GM23338 (cell line): ENCODE data around the gene SETD1B. TPM values are rescaled to one million over a fixed set of nuclear protein-coding genes. Genes with fewer than 3 reads are reported as not detected.

Experiments
- ATAC-seq: fragments of 200-7000 bp; cut with Tn5 transposase; 3 replicates; pipeline ENCODE4 v1.9.1; 2020
- DNase-seq: peaks from one replicate; pipeline ENCODE4 v3.0.0-alpha.2; 2015; ENCODE audit warnings: low spot score
- H2AFZ ChIP-seq: fragments of 200-600 bp; sonication (generic); 2 replicates; pipeline ENCODE4 v1.8.0; 2016; ENCODE audit warnings: antibody characterized with exemption, mild to moderate bottlenecking, moderate library complexity
- H3F3A ChIP-seq: fragments of 200-600 bp; sonication (generic); replicated peaks from 2 replicates; pipeline ENCODE4 v1.8.0; 2017; ENCODE audit warnings: antibody characterized with exemption, mixed run types, low read depth
- H3K27ac ChIP-seq: fragments of 200-600 bp; sonication (generic); 2 replicates; pipeline ENCODE4 v1.6.1; 2016; ENCODE audit warnings: low read depth
- H3K27me3 ChIP-seq: fragments of 200-600 bp; sonication (generic); 2 replicates; pipeline ENCODE4 v1.8.0; 2016; ENCODE audit warnings: mild to moderate bottlenecking, mixed run types, moderate library complexity; ENCODE audit not compliant: insufficient read depth
- H3K36me3 ChIP-seq: fragments of 200-600 bp; sonication (generic); 2 replicates; pipeline ENCODE4 v1.8.0; 2016; ENCODE audit warnings: mild to moderate bottlenecking; ENCODE audit not compliant: insufficient read depth
- H3K4me1 ChIP-seq: fragments of 200-600 bp; sonication (generic); 2 replicates; pipeline ENCODE4 v1.8.0; 2016; ENCODE audit warnings: mild to moderate bottlenecking, moderate library complexity; ENCODE audit not compliant: insufficient read depth
- H3K4me2 ChIP-seq: fragments of 200-600 bp; sonication (generic); 2 replicates; pipeline ENCODE4 v1.7.1; 2017; ENCODE audit warnings: mixed run types
- H3K4me3 ChIP-seq: fragments of 200-600 bp; sonication (generic); 2 replicates; pipeline ENCODE4 v1.6.1; 2016; ENCODE audit warnings: mixed run types
- H3K79me2 ChIP-seq: fragments of 200-600 bp; sonication (generic); replicated peaks from 2 replicates; pipeline ENCODE4 v1.8.0; 2017; ENCODE audit warnings: mild to moderate bottlenecking; ENCODE audit not compliant: insufficient read depth
- H3K9me2 ChIP-seq: fragments of 200-600 bp; sonication (generic); 2 replicates; pipeline ENCODE4 v1.8.0; 2017; ENCODE audit not compliant: insufficient read depth
- H4K20me1 ChIP-seq: fragments of 200-600 bp; sonication (generic); replicated peaks from 2 replicates; pipeline ENCODE4 v1.8.0; 2017; ENCODE audit warnings: mild to moderate bottlenecking; ENCODE audit not compliant: insufficient read depth
- H3K27ac Mint-ChIP-seq: 2 replicates; pipeline ENCODE4 v1.8.0; 2020; ENCODE audit warnings: inconsistent platforms, mild to moderate bottlenecking, moderate library complexity, mixed read lengths
- H3K27me3 Mint-ChIP-seq: 3 replicates; pipeline ENCODE4 v1.8.0; 2022; ENCODE audit warnings: low read depth, mild to moderate bottlenecking, moderate library complexity, mixed read lengths, inconsistent platforms; ENCODE audit not compliant: insufficient read depth, poor library complexity
- H3K36me3 Mint-ChIP-seq: 3 replicates; pipeline ENCODE4 v1.8.0; 2021; ENCODE audit warnings: low read depth, mild to moderate bottlenecking, inconsistent platforms, moderate library complexity, mixed read lengths
- H3K4me1 Mint-ChIP-seq: 3 replicates; pipeline ENCODE4 v1.8.0; 2020; ENCODE audit warnings: mild to moderate bottlenecking, inconsistent platforms, mixed read lengths
- H3K4me3 Mint-ChIP-seq: 3 replicates; pipeline ENCODE4 v1.8.0; 2021; ENCODE audit warnings: moderate library complexity, mild to moderate bottlenecking, inconsistent platforms, mixed read lengths
- H3K9me3 Mint-ChIP-seq: 3 replicates; pipeline ENCODE4 v1.8.0; 2020; ENCODE audit warnings: moderate library complexity, mild to moderate bottlenecking, inconsistent platforms, mixed read lengths
- CREB1 ChIP-seq: fragments of 250-450 bp; sonication (Bioruptor Pico); IDR thresholded peaks from 2 replicates; pipeline ENCODE4 v1.5.0; 2020; ENCODE audit warnings: low read depth, mild to moderate bottlenecking, moderate library complexity
- EZH2 ChIP-seq: fragments of 200-600 bp; sonication (generic); IDR thresholded peaks from one replicate; pipeline ENCODE4 v1.8.0; 2017; ENCODE audit warnings: antibody characterized with exemption, mild to moderate bottlenecking, low read depth; ENCODE audit not compliant: unreplicated experiment
- EZH2phosphoT487 ChIP-seq: fragments of 200-600 bp; sonication (generic); IDR thresholded peaks from one replicate; pipeline ENCODE4 v1.8.1; 2018; ENCODE audit warnings: antibody characterized with exemption; ENCODE audit not compliant: unreplicated experiment
- JUNB ChIP-seq: IDR thresholded peaks from one replicate; pipeline ENCODE4 v1.6.1; 2016; ENCODE audit warnings: antibody characterized with exemption; ENCODE audit not compliant: unreplicated experiment
- NANOG ChIP-seq: IDR thresholded peaks from 2 replicates; pipeline ENCODE4 v1.6.1; 2016; ENCODE audit warnings: antibody characterized with exemption, borderline replicate concordance
- POLR2AphosphoS5 ChIP-seq: IDR thresholded peaks from 2 replicates; pipeline ENCODE4 v1.6.1; 2016; ENCODE audit warnings: antibody characterized with exemption, low read depth
- STAT1 ChIP-seq: IDR thresholded peaks from one replicate; pipeline ENCODE4 v1.6.1; 2016; ENCODE audit warnings: antibody characterized with exemption; ENCODE audit not compliant: unreplicated experiment
- ZNF114 ChIP-seq: fragments of 250-450 bp; sonication (Bioruptor Pico); IDR thresholded peaks from 2 replicates; pipeline ENCODE4 v1.5.0; 2020; ENCODE audit warnings: mild to moderate bottlenecking, moderate library complexity
- polyA plus RNA-seq: library from polyadenylated mRNA; unstranded; fragments of >200 nt; fragmentation: Nextera tagmentation; extraction: Ambion mirVana; gene quantifications from 2 replicates; pipeline ENCODE4 v1.2.1, GENCODE V29; 2016
- total RNA-seq: library from RNA; depleted of rRNA; stranded (reverse); fragments of >200 nt; shearing (Covaris generic); gene quantifications from 2 replicates; pipeline ENCODE4 v1.2.3, GENCODE V29; 2014
- TF ChIP-seq, protein P1 (sequence below): IDR thresholded peaks from one replicate; pipeline ENCODE4 v1.6.1; 2018; ENCODE audit warnings: antibody characterized with exemption; ENCODE audit not compliant: unreplicated experiment
- TF ChIP-seq, protein P2 (sequence below): IDR thresholded peaks from 2 replicates; pipeline ENCODE4 v1.6.1; 2016; ENCODE audit warnings: antibody characterized with exemption

SETD1B gene
- total and polyA plus RNA-seq, 2 experiments from 2014 or later, result 3.1 to 8.7 TPM

DNA sequence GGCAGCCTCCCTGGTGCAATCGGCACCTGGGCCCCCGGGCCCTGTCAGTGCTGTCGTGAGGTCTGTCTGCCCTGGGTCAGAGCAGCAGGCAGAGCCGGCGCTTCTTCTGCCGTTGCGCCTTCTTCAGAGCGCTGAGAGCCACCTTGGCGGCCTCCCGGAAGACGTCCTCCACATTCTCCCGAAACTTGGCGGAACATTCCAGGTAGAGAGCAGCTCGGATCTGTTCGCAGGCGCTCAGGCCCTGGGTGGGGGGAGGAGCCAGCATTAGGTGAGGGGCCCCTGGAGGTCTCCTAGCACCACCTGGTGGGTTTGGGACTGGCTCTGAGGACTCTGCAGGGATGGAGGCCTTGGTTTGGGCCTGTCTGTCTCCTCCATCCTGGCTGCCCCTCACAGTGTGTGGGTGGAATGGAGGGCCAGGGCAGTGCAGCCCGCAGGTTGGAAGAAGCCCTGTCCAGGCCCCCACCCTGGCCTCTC, 24.4 kb upstream of the SETD1B start (continued):
- TF ChIP-seq, protein P1, sequence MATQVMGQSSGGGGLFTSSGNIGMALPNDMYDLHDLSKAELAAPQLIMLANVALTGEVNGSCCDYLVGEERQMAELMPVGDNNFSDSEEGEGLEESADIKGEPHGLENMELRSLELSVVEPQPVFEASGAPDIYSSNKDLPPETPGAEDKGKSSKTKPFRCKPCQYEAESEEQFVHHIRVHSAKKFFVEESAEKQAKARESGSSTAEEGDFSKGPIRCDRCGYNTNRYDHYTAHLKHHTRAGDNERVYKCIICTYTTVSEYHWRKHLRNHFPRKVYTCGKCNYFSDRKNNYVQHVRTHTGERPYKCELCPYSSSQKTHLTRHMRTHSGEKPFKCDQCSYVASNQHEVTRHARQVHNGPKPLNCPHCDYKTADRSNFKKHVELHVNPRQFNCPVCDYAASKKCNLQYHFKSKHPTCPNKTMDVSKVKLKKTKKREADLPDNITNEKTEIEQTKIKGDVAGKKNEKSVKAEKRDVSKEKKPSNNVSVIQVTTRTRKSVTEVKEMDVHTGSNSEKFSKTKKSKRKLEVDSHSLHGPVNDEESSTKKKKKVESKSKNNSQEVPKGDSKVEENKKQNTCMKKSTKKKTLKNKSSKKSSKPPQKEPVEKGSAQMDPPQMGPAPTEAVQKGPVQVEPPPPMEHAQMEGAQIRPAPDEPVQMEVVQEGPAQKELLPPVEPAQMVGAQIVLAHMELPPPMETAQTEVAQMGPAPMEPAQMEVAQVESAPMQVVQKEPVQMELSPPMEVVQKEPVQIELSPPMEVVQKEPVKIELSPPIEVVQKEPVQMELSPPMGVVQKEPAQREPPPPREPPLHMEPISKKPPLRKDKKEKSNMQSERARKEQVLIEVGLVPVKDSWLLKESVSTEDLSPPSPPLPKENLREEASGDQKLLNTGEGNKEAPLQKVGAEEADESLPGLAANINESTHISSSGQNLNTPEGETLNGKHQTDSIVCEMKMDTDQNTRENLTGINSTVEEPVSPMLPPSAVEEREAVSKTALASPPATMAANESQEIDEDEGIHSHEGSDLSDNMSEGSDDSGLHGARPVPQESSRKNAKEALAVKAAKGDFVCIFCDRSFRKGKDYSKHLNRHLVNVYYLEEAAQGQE, result no peak
- no peak for TF ChIP-seq STAT1
- TF ChIP-seq, protein P2, sequence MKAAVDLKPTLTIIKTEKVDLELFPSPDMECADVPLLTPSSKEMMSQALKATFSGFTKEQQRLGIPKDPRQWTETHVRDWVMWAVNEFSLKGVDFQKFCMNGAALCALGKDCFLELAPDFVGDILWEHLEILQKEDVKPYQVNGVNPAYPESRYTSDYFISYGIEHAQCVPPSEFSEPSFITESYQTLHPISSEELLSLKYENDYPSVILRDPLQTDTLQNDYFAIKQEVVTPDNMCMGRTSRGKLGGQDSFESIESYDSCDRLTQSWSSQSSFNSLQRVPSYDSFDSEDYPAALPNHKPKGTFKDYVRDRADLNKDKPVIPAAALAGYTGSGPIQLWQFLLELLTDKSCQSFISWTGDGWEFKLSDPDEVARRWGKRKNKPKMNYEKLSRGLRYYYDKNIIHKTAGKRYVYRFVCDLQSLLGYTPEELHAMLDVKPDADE, result no peak
- no peak for TF ChIP-seq JUNB
- no peak for TF ChIP-seq NANOG

DNA sequence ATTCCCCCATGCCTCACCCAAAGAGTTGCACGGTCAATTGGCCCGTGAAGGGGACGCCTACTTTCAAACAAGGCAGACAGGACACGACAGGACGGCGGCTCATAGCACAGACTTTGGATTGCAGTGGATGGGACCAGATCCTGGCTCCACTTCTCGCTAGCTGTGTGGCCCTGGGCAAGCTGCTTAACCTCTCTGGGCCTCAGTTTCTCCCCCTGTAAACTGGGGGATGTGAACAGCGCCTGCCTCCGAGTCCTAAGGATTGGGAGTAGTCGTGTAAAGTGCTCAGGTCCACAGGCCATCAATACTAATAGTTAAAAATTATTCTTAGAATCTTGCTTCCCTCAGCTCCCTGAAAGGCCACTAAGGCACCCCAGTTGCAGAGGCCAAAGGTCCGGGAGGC, 23.4 kb upstream of the SETD1B start:
- DNase-seq (no peak), ATAC-seq (no peak)
- Histone ChIP-seq H3K27me3 (no peaks in the 10 kb centered on the region), H3K79me2 (no peaks in the 10 kb centered on the region), H2AFZ (no peak overlapping the region), H3K9me2 (no peaks in the 10 kb centered on the region), H3F3A (0 out of 2 replicates have a peak, but pooled peaks cover 17% of the 10 kb centered on the region), H3K4me1 (peaks cover 18% of the 10 kb centered on the region), H3K36me3 (0 out of 2 replicates have a peak, but pooled peaks cover 5% of the 10 kb centered on the region), H3K4me3 (no peak overlapping the region), H4K20me1 (peaks cover 33% of the 10 kb centered on the region), H3K4me2 (no peak overlapping the region), H3K27ac (0 out of 2 replicates have a peak overlapping the region, but pooled peaks have one; percentile 14)
- Mint-ChIP-seq H3K9me3 (no peaks in the 10 kb centered on the region), H3K27ac (no peak overlapping the region), H3K36me3 (peaks cover 17% of the 10 kb centered on the region), H3K4me1 (peaks cover 16% of the 10 kb centered on the region), H3K27me3 (peaks cover 25% of the 10 kb centered on the region), H3K4me3 (no peak overlapping the region)
- TF ChIP-seq NANOG (no peak), STAT1 (no peak), JUNB (no peak), ZNF114 (no peak), CREB1 (CRISPR knock-in tag) (no peak), POLR2AphosphoS5 (no peak), EZH2 (no peak), EZH2phosphoT487 (no peak)
- TF ChIP-seq, protein P2, result no peak
